ENCODE measurements around the gene TECPR2.

DNA sequence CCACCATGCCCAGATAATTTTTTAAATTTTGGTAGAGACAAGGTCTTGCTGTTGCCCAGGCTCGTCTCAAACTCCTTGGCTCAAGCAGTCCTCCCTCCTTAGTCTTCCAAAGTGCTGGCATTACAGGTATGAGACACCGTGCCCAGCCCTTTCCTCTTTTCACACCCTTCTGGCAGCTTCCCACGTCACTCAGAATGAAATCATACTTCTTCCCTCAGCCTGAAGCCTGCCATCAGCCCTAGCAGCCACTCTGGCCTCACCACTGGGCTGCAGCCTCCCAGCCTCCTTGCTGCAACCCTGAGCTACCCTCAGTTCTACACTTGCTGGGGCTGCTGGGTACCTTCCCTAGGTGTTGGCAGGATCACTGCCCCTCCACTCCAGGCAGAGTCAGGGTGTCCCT, 128.6 kb downstream of the TECPR2 start:
- TF ChIP-seq POLR2A (IDR thresholded peaks at IDR 0.05; ENCODE audit: low read length) (no peak), GATA1 (IDR thresholded peaks at IDR 0.05; ENCODE audit: low read depth, low read length) (no peak)

Measured in erythroblast (primary cell).